Measurements from ENCODE around the gene HLA-C. TPM values are rescaled to one million over a fixed set of nuclear protein-coding genes. Genes with fewer than 3 reads are reported as not detected.

The HLA-C gene
- total and polyA plus RNA-seq, 9 of the 15 experiments (the other 6 are each of a cell fraction or from before 2014, with no cell fraction given): 0.23 to 4.9 (median 1.2) TPM

DNA sequence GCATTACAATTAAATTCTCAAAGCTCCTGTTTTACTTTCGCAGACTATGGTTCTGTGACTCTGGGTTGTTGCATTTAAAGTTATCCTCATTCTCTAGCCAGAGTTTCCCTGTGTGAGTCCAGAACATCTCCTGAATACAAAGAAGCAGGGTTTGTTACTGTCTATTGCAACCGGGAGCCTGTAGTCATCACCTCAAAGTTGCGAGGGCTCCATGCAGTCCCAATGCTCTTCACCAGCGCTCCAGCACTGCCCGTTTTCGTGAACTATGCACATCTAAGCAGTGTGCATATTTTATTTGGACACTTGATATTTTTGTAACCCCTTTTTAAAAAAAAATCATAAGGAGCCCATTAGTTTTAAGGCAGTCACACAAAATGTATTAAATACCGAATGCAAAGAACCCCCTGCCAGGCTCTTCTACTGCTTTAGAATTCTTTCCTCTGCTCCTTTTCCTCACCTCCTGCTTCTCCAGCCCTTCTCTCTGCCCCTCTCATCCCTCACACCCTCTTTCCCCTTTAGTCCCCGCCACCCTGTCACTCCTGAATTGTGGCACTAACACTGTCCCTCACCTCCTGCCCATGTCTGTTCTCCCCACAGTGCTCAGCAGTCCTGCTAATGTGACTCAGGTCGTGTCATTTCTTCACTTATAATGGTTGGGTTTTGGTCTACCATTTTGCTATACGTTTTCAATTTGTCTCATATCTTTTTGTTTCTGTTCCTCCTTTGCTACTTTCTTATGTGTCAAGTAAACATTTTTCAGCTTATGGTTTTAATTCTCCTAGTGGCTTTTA, 1.1 kb upstream of the HLA-C start (continued):
- TF ChIP-seq, protein P1, sequence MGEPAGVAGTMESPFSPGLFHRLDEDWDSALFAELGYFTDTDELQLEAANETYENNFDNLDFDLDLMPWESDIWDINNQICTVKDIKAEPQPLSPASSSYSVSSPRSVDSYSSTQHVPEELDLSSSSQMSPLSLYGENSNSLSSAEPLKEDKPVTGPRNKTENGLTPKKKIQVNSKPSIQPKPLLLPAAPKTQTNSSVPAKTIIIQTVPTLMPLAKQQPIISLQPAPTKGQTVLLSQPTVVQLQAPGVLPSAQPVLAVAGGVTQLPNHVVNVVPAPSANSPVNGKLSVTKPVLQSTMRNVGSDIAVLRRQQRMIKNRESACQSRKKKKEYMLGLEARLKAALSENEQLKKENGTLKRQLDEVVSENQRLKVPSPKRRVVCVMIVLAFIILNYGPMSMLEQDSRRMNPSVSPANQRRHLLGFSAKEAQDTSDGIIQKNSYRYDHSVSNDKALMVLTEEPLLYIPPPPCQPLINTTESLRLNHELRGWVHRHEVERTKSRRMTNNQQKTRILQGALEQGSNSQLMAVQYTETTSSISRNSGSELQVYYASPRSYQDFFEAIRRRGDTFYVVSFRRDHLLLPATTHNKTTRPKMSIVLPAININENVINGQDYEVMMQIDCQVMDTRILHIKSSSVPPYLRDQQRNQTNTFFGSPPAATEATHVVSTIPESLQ (CRISPR knock-in tag; IDR thresholded peaks at IDR 0.05): no peak
- TF ChIP-seq MYNN (IDR thresholded peaks at IDR 0.05) (no peak), MYNN (CRISPR knock-in tag; IDR thresholded peaks at IDR 0.05) (no peak), NCOA4 (IDR thresholded peaks at IDR 0.05; ENCODE audit: partially characterized antibody) (no peak)
- TF ChIP-seq, protein P2, sequence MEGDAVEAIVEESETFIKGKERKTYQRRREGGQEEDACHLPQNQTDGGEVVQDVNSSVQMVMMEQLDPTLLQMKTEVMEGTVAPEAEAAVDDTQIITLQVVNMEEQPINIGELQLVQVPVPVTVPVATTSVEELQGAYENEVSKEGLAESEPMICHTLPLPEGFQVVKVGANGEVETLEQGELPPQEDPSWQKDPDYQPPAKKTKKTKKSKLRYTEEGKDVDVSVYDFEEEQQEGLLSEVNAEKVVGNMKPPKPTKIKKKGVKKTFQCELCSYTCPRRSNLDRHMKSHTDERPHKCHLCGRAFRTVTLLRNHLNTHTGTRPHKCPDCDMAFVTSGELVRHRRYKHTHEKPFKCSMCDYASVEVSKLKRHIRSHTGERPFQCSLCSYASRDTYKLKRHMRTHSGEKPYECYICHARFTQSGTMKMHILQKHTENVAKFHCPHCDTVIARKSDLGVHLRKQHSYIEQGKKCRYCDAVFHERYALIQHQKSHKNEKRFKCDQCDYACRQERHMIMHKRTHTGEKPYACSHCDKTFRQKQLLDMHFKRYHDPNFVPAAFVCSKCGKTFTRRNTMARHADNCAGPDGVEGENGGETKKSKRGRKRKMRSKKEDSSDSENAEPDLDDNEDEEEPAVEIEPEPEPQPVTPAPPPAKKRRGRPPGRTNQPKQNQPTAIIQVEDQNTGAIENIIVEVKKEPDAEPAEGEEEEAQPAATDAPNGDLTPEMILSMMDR (IDR thresholded peaks at IDR 0.05 in 2 of 3, conservative IDR thresholded peaks at IDR 0.05 in 1 of 3; ENCODE audit: insufficient read depth in 2 of 3, low read depth in 1 of 3, low read length in 3 of 3): no peak

DNA sequence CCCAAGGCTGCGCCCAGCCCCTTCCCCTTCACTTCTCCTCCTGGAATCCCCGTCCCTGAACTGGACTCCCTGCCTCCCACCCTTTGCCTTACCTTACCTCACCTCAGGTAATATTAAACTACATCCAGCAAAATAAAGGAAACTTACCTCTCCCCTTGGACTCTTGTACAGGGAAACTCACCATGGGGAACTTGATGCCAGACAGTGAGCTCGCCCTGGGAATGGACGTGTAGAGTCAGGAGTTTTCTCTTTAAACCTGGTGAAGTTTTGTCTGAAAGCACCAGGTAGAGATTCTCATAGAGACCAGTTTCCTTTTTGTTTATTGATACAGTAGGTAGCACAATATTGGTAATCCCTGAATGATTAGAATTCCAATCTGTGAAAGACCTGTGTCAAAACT, 544 bp upstream of the HLA-C start:
- Histone ChIP-seq H3K79me2 (ENCODE audit: control insufficient read depth, insufficient read depth, low read length) (no peaks in the 10 kb centered on the region), H2AFZ (ENCODE audit: low read depth, low read length) (peak overlapping the region; percentile 60), H4K20me1 (replicated peaks; ENCODE audit: control insufficient read depth, insufficient read depth, low read length) (no peaks in the 10 kb centered on the region), H3K27ac (ENCODE audit: extremely low read depth, low read depth, low read length) (no peak overlapping the region), H3K9ac (ENCODE audit: insufficient read depth in 1 of 2, low read depth in 2 of 2, low read length in 2 of 2) (no peak overlapping the region), H3K4me2 (ENCODE audit: insufficient read depth, low read length) (peak overlapping the region; percentile 24; the same call in 1 of the 2 replicates), H3K4me3 (peak overlapping the region; percentile 29; the same call in 1 of the 2 replicates), H3K4me1 (replicated peaks in 1 of 2; ENCODE audit: control insufficient read depth in 2 of 2, insufficient read depth in 2 of 2, low read length in 2 of 2) (peaks cover 0 to 10% of the 10 kb centered on the region in 2 experiments; a peak in 2 of 5 replicates), H3K9me1 (ENCODE audit: control insufficient read depth, insufficient read depth, low read length) (no peaks in the 10 kb centered on the region), H3K27me3 (ENCODE audit: control insufficient read depth in 2 of 2, insufficient read depth in 2 of 2, low read length in 2 of 2) (peaks cover 3 to 19% of the 10 kb centered on the region in 2 experiments; a peak in 4 of 5 replicates), H3K36me3 (ENCODE audit: control insufficient read depth, insufficient read depth, low read length) (no peaks in the 10 kb centered on the region), H3K9me3 (replicated peaks; ENCODE audit: control insufficient read depth, insufficient read depth, low read depth, low read length) (no peaks in the 10 kb centered on the region)
- no peak for DNase-seq (ENCODE audit: extremely low read depth in 1 of 4, low spot score in 3 of 4)
- 2% methylated on average over 3 of the region's 4 CpGs for WGBS (ENCODE audit: insufficient coverage, low coverage, missing lambda C conversion rate)
- no peak for FAIRE-seq
- BruUV-seq (replicated peaks): no TSS peak
- CTCF ChIA-PET (ENCODE audit: low intra/inter-chr PET ratio): no interaction called here
- no peak for ATAC-seq
- in situ Hi-C loops (cut with MboI) (no loop called here), intact Hi-C loops (cut with micrococcal nuclease) (loop anchor here (2.0 kb wide), 1 partner anchor 84 kb away; the partner anchor contains the start of gene HLA-B)
- POLR2A ChIA-PET: interaction anchor here (0.6 to 0.9 kb wide), 2 partner anchors 13 to 67 kb away, joined by 3 to 7 read pairs; no protein-coding TSS in a partner anchor
- TF ChIP-seq SMARCA4 (IDR thresholded peaks at IDR 0.05): no peak
- no peak for TF ChIP-seq ADNP (tag; IDR thresholded peaks at IDR 0.05)
- TF ChIP-seq ZNF695 (CRISPR knock-in tag; IDR thresholded peaks at IDR 0.05): no peak
